Measurements from ENCODE around the gene RNF223.
"Not testable (repeated sequence)": the region's sequence is repeated elsewhere in the genome, so short reads cannot be mapped to it uniquely, and the experiment has no call there.

Gene RNF223

DNA sequence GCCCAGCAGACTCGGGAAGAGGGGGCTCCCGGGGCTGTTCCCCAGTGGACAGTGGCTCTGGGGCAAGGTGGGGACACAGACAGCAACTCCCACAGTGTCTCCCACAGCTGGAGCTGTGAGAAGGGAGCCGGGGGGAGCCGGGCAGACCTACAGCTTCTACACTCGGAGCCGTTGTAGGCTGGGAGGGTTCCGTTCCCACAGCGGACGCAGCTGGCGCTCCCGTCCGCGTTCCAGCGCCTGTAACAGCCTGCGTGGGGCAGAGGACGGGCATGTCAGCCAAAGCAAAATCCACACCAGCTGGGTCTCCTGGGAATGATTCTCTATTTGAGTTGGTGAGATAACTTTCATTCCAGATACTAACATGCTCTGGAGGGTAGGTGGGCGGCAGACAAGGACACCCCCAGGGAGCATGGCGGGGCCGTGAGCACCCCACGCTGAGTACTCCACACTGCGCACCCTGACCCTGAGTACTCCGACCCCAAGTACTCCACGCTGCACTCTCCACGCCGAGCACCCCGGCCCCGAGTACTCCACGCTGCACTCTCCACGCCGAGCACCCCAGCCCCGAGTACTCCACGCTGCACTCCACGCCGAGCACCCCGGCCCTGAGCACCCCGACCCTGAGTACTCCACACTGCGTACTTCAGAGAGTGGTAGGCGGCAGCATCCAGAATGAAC is 13.4 kb upstream of the RNF223 start:
- DNase-seq (ENCODE audit: low spot score) = peak; percentile 31

GRCh38 chr1:1086911-1087341 is 12.8 kb upstream of the RNF223 start:
- peak; percentile 53 for DNase-seq (ENCODE audit: low spot score)

GRCh38 chr1:1085911-1086841 is 12.1 kb upstream of the RNF223 start:
- DNase-seq (ENCODE audit: low spot score) = peak; percentile 63

GRCh38 chr1:1085171-1085841 is 11.2 kb upstream of the RNF223 start:
- peak; percentile 60 for DNase-seq (ENCODE audit: low spot score)

- DNase-seq (ENCODE audit: low spot score) = peak; percentile 57
Observed at GRCh38 chr1:1084372-1085170, 10.5 kb upstream of the RNF223 start.

- DNase-seq (ENCODE audit: low spot score) = peak; percentile 65
Observed at GRCh38 chr1:1083416-1084371, 9.6 kb upstream of the RNF223 start.

DNA sequence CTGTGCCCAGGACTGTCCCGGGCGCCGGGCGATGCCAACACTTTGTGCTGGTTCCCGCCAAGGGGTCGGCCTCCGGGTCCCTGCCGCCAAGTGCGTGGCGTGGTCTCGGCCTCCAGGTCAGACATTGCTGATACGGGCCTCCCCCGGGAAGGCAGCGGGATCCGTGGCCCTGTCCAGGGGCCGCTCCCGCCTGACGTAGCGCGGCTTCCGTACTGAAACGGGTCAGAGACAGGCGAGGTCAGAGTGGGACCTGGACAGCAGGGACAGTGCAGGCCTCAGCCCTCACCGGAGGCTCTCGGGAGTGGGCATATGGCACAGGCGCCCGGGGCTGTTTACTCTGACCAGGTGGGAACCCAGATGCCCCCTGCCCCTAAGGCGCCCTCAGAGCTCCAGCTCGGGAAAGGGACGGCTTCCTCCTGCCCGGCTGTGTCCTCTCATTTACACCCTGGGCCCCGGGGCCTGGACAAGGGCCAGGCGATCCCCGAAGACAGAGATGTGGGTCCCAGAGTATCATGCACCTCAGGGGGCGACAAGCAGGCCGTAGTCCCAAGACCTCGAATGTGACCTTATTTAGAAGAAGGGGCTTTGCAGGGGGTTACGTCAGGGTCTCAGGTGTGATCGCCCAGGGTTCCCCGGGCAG is 8.8 kb upstream of the RNF223 start:
- DNase-seq (ENCODE audit: low spot score) = peak; percentile 65

DNA sequence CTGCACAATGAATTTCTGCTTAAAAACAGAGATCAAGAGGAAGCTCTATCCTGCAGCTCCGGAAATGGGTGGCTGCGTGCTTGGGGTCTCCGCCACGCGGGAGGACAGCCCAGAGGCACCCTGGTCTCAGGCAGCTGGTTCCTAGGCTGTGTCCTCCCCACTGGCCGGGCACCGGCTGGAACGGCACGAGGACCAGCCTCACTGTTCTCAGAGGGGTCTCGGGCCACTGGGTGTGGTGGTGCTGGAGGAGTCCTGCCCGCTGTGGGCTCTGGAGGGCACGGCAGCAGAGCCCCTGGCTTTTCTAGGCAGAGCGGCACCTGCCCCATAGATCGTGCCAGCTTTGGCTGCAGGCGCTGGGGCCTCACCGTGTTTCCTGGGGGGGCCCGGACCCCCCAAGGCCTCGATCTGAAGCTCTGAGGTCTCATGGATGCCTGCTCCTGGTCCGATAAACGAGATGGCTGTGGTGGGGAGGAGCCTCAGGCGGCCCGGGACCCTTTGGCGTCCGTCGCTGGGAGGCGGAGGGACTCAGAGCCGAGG is 8.2 kb upstream of the RNF223 start:
- DNase-seq (ENCODE audit: low spot score) = peak; percentile 53

DNA sequence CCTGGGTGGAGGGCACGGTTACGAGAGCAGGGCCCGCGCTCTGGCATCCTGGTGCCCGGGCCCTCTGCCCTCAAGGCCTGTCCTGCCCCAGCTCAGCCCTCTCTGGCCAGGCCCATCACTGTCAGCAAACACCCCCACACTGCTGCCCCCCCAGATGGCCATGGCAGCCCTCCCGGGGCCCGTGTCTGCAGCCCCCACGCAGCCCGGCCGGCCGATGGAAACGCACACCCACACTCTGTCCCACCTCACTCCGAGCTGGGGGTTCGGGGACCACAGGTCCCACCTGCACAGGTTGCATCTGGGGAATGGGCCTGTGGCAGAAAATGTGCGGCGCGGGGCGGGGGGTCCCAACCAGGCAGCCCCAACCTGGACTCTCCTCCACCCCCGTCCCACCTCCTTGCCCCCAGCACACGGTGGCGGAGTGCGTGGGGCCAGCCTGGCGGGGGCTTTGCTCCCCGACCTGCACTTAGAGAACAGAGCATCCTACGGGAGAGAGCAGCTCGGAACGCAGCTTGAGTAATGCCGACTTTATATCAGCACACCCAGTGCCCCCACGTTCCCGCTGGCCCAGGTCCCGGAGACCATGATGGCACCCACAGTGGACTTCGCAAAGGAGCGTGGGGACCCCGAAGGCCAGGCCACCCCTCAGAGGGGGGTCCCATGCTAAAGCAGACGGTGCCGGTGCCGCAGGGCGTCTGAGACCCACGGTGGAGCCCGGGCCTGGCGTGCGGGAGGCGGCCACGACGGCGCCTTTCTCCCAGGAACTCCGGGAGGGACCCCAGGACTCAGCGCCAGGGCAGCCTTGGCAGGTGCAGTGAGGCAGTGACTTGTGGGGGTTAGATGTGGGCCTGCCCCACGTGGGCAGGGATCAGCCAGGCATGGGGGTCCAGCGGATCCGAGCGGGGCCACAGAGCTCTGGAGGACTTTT is 7.5 kb upstream of the RNF223 start:
- peak; percentile 58 for DNase-seq (ENCODE audit: low spot score)

- peak; percentile 59 for DNase-seq (ENCODE audit: low spot score)
Observed at GRCh38 chr1:1080951-1081310, 6.8 kb upstream of the RNF223 start.

GRCh38 chr1:1080122-1080757 is 6.1 kb upstream of the RNF223 start:
- peak; percentile 83 for DNase-seq (ENCODE audit: low spot score)

GRCh38 chr1:1079408-1080121 is 5.5 kb upstream of the RNF223 start:
- DNase-seq (ENCODE audit: low spot score) = peak; percentile 77

DNA sequence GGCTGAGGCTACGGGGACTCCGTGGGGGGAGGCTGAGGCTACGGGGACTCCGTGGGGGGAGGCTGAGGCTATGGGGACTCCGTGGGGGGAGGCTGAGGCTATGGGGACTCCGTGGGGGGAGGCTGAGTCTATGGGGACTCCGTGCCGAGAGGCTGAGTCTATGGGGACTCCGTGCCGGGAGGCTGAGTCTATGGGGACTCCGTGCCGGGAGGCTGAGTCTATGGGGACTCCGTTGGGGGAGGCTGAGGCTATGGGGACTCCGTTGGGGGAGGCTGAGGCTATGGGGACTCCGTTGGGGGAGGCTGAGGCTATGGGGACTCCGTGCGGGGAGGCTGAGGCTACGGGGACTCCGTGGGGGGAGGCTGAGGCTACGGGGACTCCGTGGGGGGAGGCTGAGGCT is 3.3 kb upstream of the RNF223 start:
- not testable (repeated sequence) for DNase-seq (ENCODE audit: low spot score)

- DNase-seq (ENCODE audit: low spot score) = no peak
Observed at GRCh38 chr1:1075148-1075935, 1.2 kb upstream of the RNF223 start.

DNA sequence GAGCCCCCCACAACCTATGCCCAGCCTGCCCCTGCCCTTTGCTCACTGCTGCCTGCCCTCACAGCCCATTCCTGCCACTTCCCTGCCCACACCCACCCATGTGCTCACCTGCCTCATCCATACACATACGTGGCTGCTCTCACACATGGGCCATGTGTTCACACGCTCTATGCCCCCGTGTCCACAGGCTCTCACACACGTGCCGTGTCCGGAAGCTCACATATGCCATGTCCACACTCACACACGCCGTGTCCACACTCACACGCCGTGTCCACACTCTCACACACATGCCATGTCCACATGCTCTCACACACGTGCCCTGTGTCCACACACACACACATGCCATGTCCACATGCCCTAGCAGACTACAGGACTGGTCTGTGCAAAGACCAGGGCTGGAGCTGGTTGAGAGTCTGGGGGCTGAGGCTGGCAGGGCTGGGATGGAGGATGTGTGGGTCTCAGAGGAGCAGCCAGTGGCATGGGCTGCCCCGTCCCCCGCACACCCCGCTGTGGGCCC is 583 bp upstream of the RNF223 start:
- no peak for DNase-seq (ENCODE audit: low spot score)

All from left forelimb (tissue), 1 donor.